HG03469 (cell line): Measurements from ENCODE around the gene TGM3.
"Not testable (repeated sequence)": the region's sequence is repeated elsewhere in the genome, so short reads cannot be mapped to it uniquely, and the experiment has no call there.

Experiments used
- ATAC-seq: cut with Tn5 transposase; IDR thresholded peaks from one replicate; pipeline ENCODE4 v1.9.1; 2021; ENCODE audit warnings: mild to moderate bottlenecking, moderate library complexity, moderate number of reproducible peaks; ENCODE audit not compliant: unreplicated experiment

The TGM3 gene, protein sequence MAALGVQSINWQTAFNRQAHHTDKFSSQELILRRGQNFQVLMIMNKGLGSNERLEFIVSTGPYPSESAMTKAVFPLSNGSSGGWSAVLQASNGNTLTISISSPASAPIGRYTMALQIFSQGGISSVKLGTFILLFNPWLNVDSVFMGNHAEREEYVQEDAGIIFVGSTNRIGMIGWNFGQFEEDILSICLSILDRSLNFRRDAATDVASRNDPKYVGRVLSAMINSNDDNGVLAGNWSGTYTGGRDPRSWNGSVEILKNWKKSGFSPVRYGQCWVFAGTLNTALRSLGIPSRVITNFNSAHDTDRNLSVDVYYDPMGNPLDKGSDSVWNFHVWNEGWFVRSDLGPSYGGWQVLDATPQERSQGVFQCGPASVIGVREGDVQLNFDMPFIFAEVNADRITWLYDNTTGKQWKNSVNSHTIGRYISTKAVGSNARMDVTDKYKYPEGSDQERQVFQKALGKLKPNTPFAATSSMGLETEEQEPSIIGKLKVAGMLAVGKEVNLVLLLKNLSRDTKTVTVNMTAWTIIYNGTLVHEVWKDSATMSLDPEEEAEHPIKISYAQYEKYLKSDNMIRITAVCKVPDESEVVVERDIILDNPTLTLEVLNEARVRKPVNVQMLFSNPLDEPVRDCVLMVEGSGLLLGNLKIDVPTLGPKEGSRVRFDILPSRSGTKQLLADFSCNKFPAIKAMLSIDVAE

DNA sequence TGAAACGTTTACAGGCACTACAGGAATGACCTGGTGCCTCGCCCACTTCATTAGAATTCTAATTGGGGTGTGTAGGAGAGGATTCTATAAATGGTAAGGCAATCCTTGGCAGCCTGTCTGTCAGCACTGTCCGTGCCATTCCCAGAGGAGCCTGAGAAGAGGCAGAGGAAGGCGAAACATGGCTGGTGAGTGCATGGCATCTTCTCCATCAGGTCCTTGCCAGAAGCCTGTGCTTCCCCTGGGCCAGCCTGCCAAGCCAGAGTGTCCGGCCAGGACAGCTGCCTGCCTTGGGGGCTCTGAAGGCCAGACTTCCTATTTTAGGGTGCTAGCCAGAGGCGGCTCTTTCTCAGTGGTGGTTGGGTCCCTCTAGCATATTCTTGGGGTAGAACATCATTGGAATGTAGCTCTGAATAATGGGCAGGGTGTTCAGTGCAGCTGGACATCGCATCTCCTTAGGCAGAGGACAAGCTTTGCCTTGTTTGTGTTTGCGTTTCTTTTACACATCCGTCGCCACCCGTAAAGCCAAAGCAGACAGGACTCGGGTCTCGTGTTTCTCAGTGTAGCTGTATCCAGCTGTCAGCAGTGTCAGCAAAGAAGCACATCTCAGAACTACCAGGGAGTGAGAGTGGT lies at the start of gene TGM3:
Gene TGM3, plus strand, starts transcription at position 116 of the 630 bp plus-strand sequence. Its CDS starts 63 bp downstream, at position 179.
- ATAC-seq = no peak

GRCh38 chr20:2246069-2246491 lies 49.7 kb upstream of the TGM3 start:
- no peak for ATAC-seq

DNA sequence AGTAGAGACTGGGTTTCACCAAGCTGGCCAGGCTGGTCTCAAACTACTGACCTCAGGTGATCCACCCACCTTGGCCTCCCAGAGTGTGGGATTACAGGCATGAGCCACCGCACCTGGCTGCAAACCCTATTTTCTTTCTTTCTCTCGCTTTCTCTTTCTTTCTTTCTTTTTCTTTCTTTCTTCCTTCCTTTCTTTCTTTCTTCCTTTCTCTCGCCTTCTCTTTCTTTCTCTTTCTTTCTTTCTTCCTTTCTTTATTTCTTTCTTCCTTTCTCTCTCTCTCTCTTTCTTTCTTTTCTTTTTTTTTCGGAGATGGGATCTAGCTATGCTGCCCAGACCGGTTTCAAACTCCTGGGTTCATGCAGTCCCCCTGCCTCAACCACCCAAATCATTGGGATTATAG lies 47.0 kb upstream of the TGM3 start:
- ATAC-seq = no peak

DNA sequence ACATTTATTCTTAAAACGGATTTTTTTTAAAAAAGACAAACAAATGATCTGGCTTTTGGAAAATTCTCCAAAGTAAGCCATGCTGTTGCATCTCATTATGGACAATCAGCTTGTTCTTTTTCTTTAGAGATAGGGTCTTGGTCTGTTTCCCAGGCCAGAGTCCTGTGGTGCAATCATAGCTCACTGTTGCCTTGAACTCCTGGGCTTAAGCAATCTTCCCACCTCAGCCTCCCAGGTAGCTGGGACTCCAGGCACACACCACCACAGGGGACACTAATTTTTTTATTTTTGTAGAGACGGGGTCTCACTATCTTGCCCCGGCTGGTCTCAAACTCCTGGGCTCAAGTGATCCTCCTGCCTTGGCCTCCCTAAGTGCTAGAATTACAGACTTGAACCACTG lies 45.9 kb upstream of the TGM3 start:
- no peak for ATAC-seq

DNA sequence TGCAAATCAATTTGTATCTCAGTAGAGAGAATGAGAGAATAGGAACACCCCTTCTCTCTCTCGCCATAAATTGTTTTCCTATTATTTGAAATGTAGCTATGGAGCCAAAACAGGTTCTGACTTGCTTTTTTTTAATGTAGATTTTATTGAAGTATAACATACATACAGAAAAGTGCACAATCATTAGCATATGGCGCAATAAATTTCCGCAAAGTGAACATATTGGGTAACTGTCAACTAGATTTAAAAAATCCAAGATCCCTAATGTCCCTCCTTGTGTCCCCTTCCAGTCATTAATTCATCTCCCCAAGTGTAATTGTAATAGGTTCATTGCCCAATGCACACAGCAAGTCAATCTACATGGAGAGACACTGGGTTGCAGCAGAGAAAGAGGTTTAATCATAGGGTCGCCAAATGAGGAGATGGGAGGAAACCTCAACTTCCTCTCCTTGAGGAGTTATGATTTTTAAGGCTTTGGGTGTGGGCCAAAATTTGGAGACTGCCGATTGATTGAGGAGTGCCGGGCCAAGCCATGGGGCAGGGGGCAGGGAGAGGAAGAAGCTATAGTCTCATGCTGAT lies 43.3 kb upstream of the TGM3 start:
- ATAC-seq = no peak

DNA sequence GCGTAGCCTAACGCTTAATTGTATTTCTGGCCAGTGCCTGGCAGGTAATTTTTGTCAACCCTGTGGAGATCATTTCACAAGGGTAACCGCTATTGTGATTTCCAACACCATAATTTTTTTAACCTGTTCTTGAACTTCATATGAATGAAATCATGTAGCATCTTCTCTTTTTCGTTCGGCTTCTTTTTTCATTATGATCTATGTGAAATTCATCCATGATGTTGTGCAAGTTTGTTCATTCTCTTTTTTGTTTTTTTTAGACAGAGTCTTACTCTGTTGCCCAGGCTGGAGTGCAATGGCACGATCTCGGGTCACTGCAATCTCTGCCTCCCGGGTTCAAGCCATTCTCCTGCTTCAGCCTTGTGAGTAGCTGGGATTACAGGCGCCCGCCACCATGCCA lies 42.5 kb upstream of the TGM3 start:
- ATAC-seq = no peak

- ATAC-seq = no peak
Measured at GRCh38 chr20:2254333-2254732, 41.5 kb upstream of the TGM3 start.

- no peak for ATAC-seq
Measured at GRCh38 chr20:2255926-2256531, 39.8 kb upstream of the TGM3 start.

DNA sequence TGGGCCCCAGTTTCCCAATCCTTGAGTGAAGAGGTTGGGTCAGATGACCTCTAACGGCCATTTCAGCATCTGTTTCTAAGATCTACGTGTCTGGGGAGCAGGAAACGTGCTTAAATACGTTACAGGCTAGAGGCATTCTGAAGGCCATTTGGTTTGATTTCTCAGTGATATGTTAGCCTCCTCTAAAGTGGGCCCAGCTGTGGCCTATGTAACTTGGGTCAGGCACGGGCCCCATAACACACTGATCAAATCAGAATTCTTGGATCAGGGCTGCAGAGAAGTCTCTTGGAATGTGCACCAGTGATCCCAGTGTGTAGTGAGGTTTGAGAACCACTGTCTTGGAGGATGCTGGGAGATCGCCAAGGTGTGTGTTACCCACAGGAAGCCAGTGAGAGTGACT lies 36.1 kb upstream of the TGM3 start:
- ATAC-seq = no peak

- ATAC-seq = no peak
Measured at GRCh38 chr20:2260250-2260649, 35.6 kb upstream of the TGM3 start.

DNA sequence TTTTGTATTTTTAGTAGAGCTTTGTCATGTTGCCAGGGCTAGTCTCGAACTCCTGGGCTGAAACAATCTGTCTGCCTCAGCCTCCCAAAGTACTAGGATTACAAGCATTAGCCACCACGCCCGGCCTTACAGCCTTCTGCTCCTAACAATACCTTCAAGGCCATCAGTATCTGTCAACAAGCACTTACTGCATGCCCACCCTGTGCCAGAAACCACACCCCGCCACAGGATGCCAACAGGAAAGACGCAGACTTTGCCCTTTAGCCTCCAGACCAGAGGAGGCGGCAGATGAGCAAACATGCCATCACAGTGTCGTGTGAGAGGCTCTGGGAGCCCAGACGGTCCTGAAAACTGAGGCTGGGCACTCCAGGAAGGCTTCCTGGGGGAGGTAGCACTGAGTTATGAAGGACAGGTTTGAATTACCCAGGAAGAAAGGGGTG lies 34.7 kb upstream of the TGM3 start:
- no peak for ATAC-seq

DNA sequence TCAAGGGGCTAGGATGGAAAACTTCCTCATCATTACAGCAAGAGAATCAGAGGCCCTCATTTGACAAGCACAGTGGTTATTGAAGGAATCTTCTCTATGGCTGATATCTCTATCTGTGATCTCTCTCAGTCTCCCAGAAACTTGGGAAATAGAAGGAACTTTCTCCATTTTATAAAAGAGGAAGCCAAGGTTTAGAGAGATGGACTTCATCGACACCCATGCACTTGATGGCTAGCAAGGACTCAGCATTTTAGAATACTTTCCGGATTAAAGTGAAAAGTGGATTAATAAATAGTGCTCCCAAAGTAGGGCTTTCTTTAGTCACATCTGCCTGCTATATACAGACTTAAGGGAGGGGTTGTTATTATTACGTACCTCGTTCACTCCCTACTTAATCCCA lies 34.2 kb upstream of the TGM3 start:
- ATAC-seq = no peak

GRCh38 chr20:2264118-2264517 lies 31.7 kb upstream of the TGM3 start:
- ATAC-seq = no peak

DNA sequence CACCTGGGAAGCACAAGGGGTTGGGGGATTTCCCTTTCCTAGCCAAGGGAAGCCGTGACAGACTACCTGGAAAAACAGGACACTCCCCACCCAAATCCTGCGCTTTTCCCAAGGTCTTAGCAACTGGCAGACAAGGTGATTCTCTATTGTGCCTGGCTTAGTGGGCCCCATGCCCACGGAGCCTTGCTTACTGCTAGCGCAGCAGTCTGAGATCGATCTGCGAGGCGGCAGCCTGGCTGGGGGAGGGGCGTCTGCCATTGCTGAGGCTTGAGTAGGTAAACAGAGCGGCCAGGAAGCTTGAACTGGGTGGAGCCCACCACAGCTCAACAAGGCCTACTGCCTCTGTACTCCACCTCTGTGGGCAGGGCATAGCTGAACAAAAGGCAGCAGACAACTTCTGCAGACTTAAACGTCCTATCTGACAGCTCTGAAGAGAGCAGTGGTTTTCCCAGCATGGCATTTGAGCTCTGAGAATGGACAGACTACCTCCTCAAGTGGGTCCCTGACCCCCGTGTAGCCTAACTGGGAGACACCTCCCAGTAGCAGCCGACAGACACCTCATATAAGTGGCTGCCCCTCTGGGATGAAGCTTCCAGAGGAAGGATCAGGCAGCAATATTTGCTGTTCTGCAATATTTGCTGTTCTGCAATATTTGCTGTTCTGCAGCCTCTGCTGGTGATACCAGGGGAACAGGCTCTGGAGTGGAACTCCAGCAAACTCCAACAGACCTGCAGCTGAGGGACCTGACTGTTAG lies 31.0 kb upstream of the TGM3 start:
- not testable (repeated sequence) for ATAC-seq

- ATAC-seq = no peak
Measured at GRCh38 chr20:2273634-2274302, 22.0 kb upstream of the TGM3 start.

DNA sequence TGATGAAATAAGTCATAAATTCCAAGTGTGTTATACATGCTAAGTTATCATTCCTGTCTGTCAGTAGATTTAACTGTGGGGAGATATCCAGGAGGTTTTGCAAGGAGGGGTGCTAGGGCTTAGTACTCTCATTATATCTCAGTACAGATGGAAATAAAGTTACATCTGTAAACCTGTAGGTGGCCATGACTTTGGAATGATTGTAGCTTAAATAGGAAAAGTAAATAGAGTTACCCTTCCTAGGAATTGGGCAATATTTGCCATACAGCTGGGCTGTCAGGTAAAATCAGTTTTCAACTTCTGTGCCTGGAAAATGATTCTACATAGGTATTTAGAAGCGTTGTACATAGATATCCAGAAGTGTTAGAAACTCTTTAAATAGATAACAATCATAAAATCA lies 19.8 kb upstream of the TGM3 start:
- no peak for ATAC-seq

DNA sequence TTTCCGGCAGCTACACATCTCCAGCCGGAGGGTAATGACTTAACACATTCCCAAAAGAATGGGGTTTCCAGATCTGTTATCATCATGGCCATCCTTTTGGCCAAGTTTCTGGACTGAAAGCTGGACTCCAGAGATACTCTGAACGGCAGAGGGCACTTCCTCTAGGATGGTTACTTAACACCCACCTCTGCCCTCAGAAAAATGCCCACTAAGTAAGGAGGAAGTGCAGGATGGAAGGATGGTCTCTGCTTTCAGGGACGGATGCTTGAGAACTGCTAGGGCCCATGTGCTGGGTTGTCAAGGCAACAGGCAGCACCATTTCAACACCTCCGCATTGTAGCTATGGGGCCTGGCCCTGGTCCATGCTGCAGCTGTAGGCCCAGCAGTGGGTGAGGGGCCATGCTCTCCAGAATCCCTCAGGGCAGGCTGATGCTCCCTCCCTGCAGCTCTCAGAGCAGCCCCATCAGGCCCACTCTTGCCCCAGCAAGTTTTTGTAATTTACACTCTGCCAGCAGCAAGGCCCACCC lies 16.5 kb upstream of the TGM3 start:
- ATAC-seq = no peak

DNA sequence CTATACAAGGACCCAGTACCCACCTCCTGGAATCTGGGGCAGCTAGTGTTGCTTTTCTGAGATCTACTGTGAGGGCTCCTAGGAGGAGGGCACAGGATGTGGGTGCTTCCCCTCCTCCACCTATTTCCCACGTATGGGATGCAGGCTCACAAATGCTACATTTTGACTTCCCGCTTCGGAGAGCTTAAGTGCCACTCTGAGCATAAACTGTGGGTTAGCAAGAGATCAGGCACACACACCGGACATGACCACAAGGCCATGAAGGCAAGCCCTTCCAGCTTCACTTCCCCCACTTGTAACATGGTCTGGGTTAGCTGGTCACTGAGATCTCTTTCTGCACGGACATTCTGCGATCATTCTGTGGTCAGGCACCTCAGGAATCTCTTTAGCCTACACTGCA lies 15.7 kb upstream of the TGM3 start:
- no peak for ATAC-seq

DNA sequence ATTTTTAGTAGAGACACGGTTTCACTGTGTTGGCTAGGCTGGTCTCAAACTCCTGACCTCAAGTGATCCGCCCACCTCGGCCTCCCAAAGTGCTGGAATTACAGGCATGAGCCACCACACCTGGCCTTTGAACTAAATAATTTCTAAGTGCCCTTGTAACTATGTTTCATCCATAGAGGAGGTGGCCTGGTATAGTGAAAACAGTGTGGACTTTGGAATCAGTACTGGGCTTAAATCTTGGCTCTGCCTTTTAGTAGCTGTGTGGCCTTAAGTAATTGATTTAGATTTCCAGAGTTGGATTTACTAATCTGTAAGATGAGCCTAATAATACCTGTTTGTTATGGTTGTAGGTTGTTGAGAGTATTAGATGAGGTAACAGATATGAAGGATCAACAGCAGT lies 14.2 kb upstream of the TGM3 start:
- no peak for ATAC-seq

DNA sequence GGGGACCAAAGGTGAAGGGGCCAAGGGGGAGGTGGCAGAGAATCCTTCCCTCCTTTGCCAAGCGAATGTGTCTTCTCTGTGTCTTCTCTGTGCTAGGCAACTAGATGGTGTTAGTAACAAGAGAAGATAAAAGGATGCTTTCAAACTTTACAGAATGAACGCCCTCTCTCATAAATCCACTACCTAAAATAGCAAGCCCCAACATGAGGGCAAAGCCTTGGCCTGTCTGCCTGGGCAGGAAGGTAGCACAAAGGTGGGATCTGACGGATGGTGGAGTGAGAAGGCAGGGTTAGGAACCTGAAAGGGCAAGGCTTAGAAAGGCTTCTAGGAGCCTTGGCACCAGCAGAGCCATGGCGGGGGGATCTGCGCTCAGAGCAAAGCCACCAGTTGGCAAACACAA lies 13.6 kb upstream of the TGM3 start:
- no peak for ATAC-seq
